PC-9 (cell line): Measurements from ENCODE around the gene HOXB6. TPM values are rescaled to one million over a fixed set of nuclear protein-coding genes. Genes with fewer than 3 reads are reported as not detected.

Source experiments
- BruUV-seq: library from RNA; stranded (reverse); fragments of 400-500 nt; replicated peaks from 2 replicates; lab custom pipeline; 2021; lab: Mats Ljungman, UMichigan
- CTCF ChIA-PET: fragments of 300-600 bp; sonication (Branson Sonifier 250); formaldehyde crosslinking; loops from one replicate; lab custom pipeline; 2022; ENCODE audit warnings: antibody characterized with exemption; lab: Charles Lee
- POLR2A ChIA-PET: fragments of 300-600 bp; sonication (Branson Sonifier 250); formaldehyde crosslinking; loops from one replicate; lab custom pipeline; 2022; ENCODE audit warnings: antibody characterized with exemption; ENCODE audit not compliant: unreplicated experiment; lab: Charles Lee
- DNase-seq, 2 experiments: peaks; one replicate each; pipeline versions ENCODE4 v3.0.0 to v3.0.0-alpha.2; 2015 to 2022; ENCODE audit warnings: mixed read lengths in 1 of 2
- H2AFZ ChIP-seq: fragments of 200-600 bp; sonication (generic); 2 replicates; pipeline ENCODE4 v1.8.1; 2017; ENCODE audit warnings: antibody characterized with exemption
- H3F3A ChIP-seq: fragments of 200-600 bp; sonication (generic); 2 replicates; pipeline ENCODE4 v1.8.1; 2017; ENCODE audit warnings: antibody characterized with exemption, mild to moderate bottlenecking, low read depth; ENCODE audit not compliant: insufficient read depth
- H3K27ac ChIP-seq: fragments of 200-600 bp; sonication (generic); 2 replicates; pipeline ENCODE4 v1.6.1; 2016; ENCODE audit warnings: mixed run types
- H3K27me3 ChIP-seq: fragments of 200-600 bp; sonication (generic); 2 replicates; pipeline ENCODE4 v1.6.1; 2016; ENCODE audit warnings: low read depth, mixed run types; ENCODE audit not compliant: insufficient read depth
- H3K36me3 ChIP-seq: fragments of 200-600 bp; sonication (generic); 2 replicates; pipeline ENCODE4 v1.6.1; 2016; ENCODE audit warnings: low read depth, mixed run types
- H3K4me1 ChIP-seq: fragments of 200-600 bp; sonication (generic); replicated peaks from 2 replicates; pipeline ENCODE4 v1.6.1; 2016; ENCODE audit warnings: mixed run types; ENCODE audit not compliant: insufficient read depth
- H3K4me2 ChIP-seq: fragments of 200-600 bp; sonication (generic); 2 replicates; pipeline ENCODE4 v1.6.1; 2017; ENCODE audit warnings: mixed run types
- H3K4me3 ChIP-seq: fragments of 200-600 bp; sonication (generic); 2 replicates; pipeline ENCODE4 v1.6.1; 2016; ENCODE audit warnings: mixed run types
- H3K79me2 ChIP-seq: fragments of 200-600 bp; sonication (generic); 2 replicates; pipeline ENCODE4 v1.6.1; 2017; ENCODE audit warnings: low read depth, mixed run types
- H3K9me2 ChIP-seq: fragments of 200-600 bp; sonication (generic); 2 replicates; pipeline ENCODE4 v1.8.1; 2017; ENCODE audit warnings: mild to moderate bottlenecking; ENCODE audit not compliant: insufficient read depth
- H3K9me3 ChIP-seq: fragments of 200-600 bp; sonication (generic); 2 replicates; pipeline ENCODE4 v1.8.1; 2016; ENCODE audit warnings: low read depth; ENCODE audit not compliant: insufficient read depth
- H4K20me1 ChIP-seq: fragments of 200-600 bp; sonication (generic); 2 replicates; pipeline ENCODE4 v1.8.1; 2017; ENCODE audit not compliant: insufficient read depth
- CTCF ChIP-seq: fragments of 200-600 bp; sonication (generic); conservative IDR thresholded peaks from 2 replicates; pipeline ENCODE4 v1.6.1; 2017; ENCODE audit warnings: mixed run types, antibody characterized with exemption, mild to moderate bottlenecking, moderate library complexity
- EZH2 ChIP-seq: fragments of 200-600 bp; sonication (generic); IDR thresholded peaks from 2 replicates; pipeline ENCODE4 v1.8.0; 2017; ENCODE audit warnings: antibody characterized with exemption, low read depth
- intact Hi-C: fragments of 100-400 bp; cut with micrococcal nuclease; formaldehyde crosslinking; loops from one replicate; pipeline ENCODE4 v1.10.0; 2022; ENCODE audit not compliant: unreplicated experiment
- total RNA-seq: library from RNA; stranded (reverse); gene quantifications from 2 replicates; pipeline ENCODE4 v1.2.3, GENCODE V29; 2021

HOXB6 gene
- total RNA-seq, 1 experiment from 2014 or later: 30.7 TPM

GRCh38 chr17:48590607-48591161 is 14.1 kb downstream of the HOXB6 start:
- no TSS peak for BruUV-seq
- no peaks in the 10 kb centered on the region for H3K27me3 ChIP-seq
- H3K36me3 ChIP-seq: peaks cover 7% of the 10 kb centered on the region
- intact Hi-C loops: no loop called here
- H3K27ac ChIP-seq: no peak overlapping the region
- H3K9me3 ChIP-seq: no peaks in the 10 kb centered on the region
- no peak for DNase-seq
- ChIA-PET CTCF (interaction anchor here (0.6 to 1.0 kb wide), 2 partner anchors 33 to 239 kb away, joined by 3 to 4 read pairs; no protein-coding TSS in a partner anchor), POLR2A (interaction anchor here (0.5 kb wide), 1 partner anchor 239 kb away, joined by 3 read pairs; no protein-coding TSS in a partner anchor)
- no peak overlapping the region for H3K4me3 ChIP-seq
- no peaks in the 10 kb centered on the region for H4K20me1 ChIP-seq
- H3K4me1 ChIP-seq: peaks cover 12% of the 10 kb centered on the region
- H3K9me2 ChIP-seq: no peaks in the 10 kb centered on the region
- H2AFZ ChIP-seq: no peak overlapping the region
- peaks cover 13% of the 10 kb centered on the region; the same call in 1 of the 2 replicates for H3F3A ChIP-seq
- no peak overlapping the region for H3K4me2 ChIP-seq
- no peaks in the 10 kb centered on the region for H3K79me2 ChIP-seq
- TF ChIP-seq CTCF (no peak), EZH2 (no peak)

GRCh38 chr17:48589831-48590606 is 14.8 kb downstream of the HOXB6 start, which contains the start of gene HOXB3:
Gene HOXB3, minus strand, starts transcription at chr17:48590241. Its CDS starts 37,767 bp downstream, at chr17:48552474.
- POLR2A ChIA-PET: no interaction called here

More at GRCh38 chr17:48589831-48590606, 14.8 kb downstream of the HOXB6 start, which contains the start of gene HOXB3:
- H3K36me3 ChIP-seq: peaks cover 2% of the 10 kb centered on the region
- CTCF ChIA-PET: interaction anchor here (1.0 kb wide), 1 partner anchor 238 kb away, joined by 4 read pairs; no protein-coding TSS in a partner anchor
- no peak for TF ChIP-seq EZH2
- no peak for TF ChIP-seq CTCF
- H4K20me1 ChIP-seq: no peaks in the 10 kb centered on the region
- H2AFZ ChIP-seq: no peak within 1 kb of the TSS
- H3K9me2 ChIP-seq: no peaks in the 10 kb centered on the region
- intact Hi-C loops: no loop called here
- no peak within 1 kb of the TSS for H3K4me3 ChIP-seq
- H3F3A ChIP-seq: peaks cover 13% of the 10 kb centered on the region; the same call in 1 of the 2 replicates
- H3K27ac ChIP-seq: no peak within 1 kb of the TSS
- no peaks in the 10 kb centered on the region for H3K79me2 ChIP-seq
- peaks cover 12% of the 10 kb centered on the region for H3K4me1 ChIP-seq
- H3K4me2 ChIP-seq: no peak within 1 kb of the TSS
- BruUV-seq: no TSS peak
- DNase-seq: no peak
- H3K9me3 ChIP-seq: no peaks in the 10 kb centered on the region
- H3K27me3 ChIP-seq: no peaks in the 10 kb centered on the region
